HepG2 (cell line): ENCODE results near the gene RMI2. TPM values are rescaled to one million over a fixed set of nuclear protein-coding genes. Genes with fewer than 3 reads are reported as not detected.

Source experiments
- GATAD2A ChIP-seq: IDR thresholded peaks from 2 replicates; pipeline ENCODE4 v1.6.1; 2016
- KLF15 ChIP-seq: sonication (generic); formaldehyde crosslinking; IDR thresholded peaks from 2 replicates; pipeline ENCODE4 v1.8.1; 2023; ENCODE audit warnings: borderline replicate concordance, mild to moderate bottlenecking, inconsistent platforms, missing genetic modification reagents, mixed read lengths
- KMT2B ChIP-seq: IDR thresholded peaks from 2 replicates; pipeline ENCODE4 v1.6.1; 2016; ENCODE audit warnings: missing genetic modification reagents, missing compliant biosample characterization
- MTF1 ChIP-seq: sonication (generic); formaldehyde crosslinking; IDR thresholded peaks from 2 replicates; pipeline ENCODE4 v1.5.0; 2020; ENCODE audit warnings: missing genetic modification reagents
- MZF1 ChIP-seq: sonication (generic); formaldehyde crosslinking; IDR thresholded peaks from 2 replicates; pipeline ENCODE4 v1.8.1; 2023; ENCODE audit warnings: mild to moderate bottlenecking, missing genetic modification reagents, borderline replicate concordance
- NFKB2 ChIP-seq: sonication (generic); formaldehyde crosslinking; IDR thresholded peaks from 2 replicates; pipeline ENCODE4 v1.4.0; 2020; ENCODE audit warnings: missing genetic modification reagents, borderline replicate concordance
- SSRP1 ChIP-seq: IDR thresholded peaks from 2 replicates; pipeline ENCODE4 v1.6.1; 2016; ENCODE audit warnings: control low read depth
- TOE1 ChIP-seq: sonication (generic); formaldehyde crosslinking; IDR thresholded peaks from 2 replicates; pipeline ENCODE4 v1.4.0; 2020; ENCODE audit warnings: mild to moderate bottlenecking, missing genetic modification reagents
- polyA plus RNA-seq, 8 experiments: library from polyadenylated mRNA; depleted of rRNA in 3 of 8; stranded (reverse) in 7 of 8; unstranded in 1 of 8; fragments of >200 nt; fragmentation: Illumina TruSeq in 4 of 8; extraction: Trizol in 4 of 8; gene quantifications; 2 replicates each; pipeline versions ENCODE4 v1.2.1 to v1.2.3, GENCODE V29; 2011 to 2016; ENCODE audit warnings: low read depth in 4 of 8, missing spikeins in 1 of 8, mixed read lengths in 1 of 8; ENCODE audit not compliant: insufficient read depth in 1 of 8
- total RNA-seq, 5 experiments: library from RNA; depleted of rRNA; stranded (reverse); fragments of >200 nt; fragmentation: Illumina TruSeq; extraction: Trizol; gene quantifications; 2 replicates each; pipeline ENCODE4 v1.2.3, GENCODE V29; 2016; ENCODE audit warnings: low read depth in 1 of 5
- TF ChIP-seq, protein P1 (sequence below): sonication (generic); formaldehyde crosslinking; IDR thresholded peaks from 2 replicates; pipeline ENCODE4 v1.4.0; 2020; ENCODE audit warnings: missing genetic modification reagents
- TF ChIP-seq, protein P2 (sequence below): sonication (generic); formaldehyde crosslinking; IDR thresholded peaks from 2 replicates; pipeline ENCODE4 v1.5.1; 2020; ENCODE audit warnings: mild to moderate bottlenecking, missing genetic modification reagents, borderline replicate concordance
- TF ChIP-seq, protein P3 (sequence below): sonication (generic); formaldehyde crosslinking; IDR thresholded peaks from 2 replicates; pipeline ENCODE4 v1.4.0; 2020; ENCODE audit warnings: mild to moderate bottlenecking, missing genetic modification reagents
- TF ChIP-seq, protein P4 (sequence below), 2 experiments: sonication (generic) in 1 of 2; formaldehyde crosslinking in 1 of 2; IDR thresholded peaks; 2 replicates each; pipeline versions ENCODE4 v1.6.1 to v1.9.0; 2014 to 2022; ENCODE audit warnings: antibody characterized with exemption in 1 of 2, borderline replicate concordance in 1 of 2, inconsistent platforms in 1 of 2, low read depth in 1 of 2, missing genetic modification reagents in 1 of 2
- TF ChIP-seq, protein P5 (sequence below): sonication (generic); formaldehyde crosslinking; IDR thresholded peaks from 2 replicates; pipeline ENCODE4 v1.5.1; 2020; ENCODE audit warnings: mild to moderate bottlenecking, missing genetic modification reagents, moderate library complexity

Gene RMI2
- total and polyA plus RNA-seq, 2 of the 13 experiments (the other 11 are each of a cell fraction or from before 2014, with no cell fraction given), result 24.5 to 55.7 TPM

DNA sequence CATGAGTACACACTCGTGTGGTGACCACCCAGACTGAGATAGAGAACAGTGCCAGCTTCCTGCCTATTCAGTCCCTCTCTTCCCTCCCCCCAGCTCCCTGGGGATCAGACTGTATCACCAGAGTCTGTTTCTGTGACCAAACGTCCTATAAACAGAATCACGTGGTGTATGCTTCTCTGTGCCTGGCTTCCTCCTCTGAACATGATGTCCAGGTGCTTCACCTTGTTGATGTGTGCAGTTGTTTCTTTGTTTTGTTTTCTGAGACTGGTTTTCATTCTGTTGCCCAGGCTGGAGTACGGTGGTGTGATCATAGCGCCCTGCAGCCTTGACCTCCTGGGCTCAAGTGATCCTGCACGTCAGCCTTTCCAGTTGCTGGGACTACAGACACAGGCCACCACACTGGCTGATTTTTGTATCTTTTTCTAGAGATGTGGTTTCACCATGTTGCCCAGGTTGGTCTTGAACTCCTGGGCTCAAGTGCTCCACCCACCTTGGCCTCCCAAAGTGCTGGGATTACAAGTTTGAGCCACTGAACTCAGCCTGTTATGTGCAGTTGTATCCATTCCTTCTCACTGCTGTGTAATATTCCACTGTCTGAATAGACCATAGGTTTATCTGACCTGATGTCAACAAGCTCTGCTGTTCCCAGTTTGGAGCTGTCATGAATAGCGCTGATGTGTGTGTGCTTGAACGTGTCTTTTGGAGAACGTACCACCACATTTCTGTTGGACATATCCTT, 35.2 kb upstream of the RMI2 start (continued):
- TF ChIP-seq, protein P1, sequence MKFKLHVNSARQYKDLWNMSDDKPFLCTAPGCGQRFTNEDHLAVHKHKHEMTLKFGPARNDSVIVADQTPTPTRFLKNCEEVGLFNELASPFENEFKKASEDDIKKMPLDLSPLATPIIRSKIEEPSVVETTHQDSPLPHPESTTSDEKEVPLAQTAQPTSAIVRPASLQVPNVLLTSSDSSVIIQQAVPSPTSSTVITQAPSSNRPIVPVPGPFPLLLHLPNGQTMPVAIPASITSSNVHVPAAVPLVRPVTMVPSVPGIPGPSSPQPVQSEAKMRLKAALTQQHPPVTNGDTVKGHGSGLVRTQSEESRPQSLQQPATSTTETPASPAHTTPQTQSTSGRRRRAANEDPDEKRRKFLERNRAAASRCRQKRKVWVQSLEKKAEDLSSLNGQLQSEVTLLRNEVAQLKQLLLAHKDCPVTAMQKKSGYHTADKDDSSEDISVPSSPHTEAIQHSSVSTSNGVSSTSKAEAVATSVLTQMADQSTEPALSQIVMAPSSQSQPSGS (CRISPR knock-in tag), result peak; percentile 76
- TF ChIP-seq, protein P2, sequence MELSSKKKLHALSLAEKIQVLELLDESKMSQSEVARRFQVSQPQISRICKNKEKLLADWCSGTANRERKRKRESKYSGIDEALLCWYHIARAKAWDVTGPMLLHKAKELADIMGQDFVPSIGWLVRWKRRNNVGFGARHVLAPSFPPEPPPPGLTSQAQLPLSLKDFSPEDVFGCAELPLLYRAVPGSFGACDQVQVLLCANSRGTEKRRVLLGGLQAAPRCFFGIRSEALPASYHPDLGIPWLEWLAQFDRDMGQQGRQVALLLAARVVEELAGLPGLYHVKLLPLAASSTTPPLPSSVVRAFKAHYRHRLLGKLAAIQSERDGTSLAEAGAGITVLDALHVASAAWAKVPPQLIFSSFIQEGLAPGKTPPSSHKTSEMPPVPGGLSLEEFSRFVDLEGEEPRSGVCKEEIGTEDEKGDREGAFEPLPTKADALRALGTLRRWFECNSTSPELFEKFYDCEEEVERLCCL, result no peak
- TF ChIP-seq, protein P3, sequence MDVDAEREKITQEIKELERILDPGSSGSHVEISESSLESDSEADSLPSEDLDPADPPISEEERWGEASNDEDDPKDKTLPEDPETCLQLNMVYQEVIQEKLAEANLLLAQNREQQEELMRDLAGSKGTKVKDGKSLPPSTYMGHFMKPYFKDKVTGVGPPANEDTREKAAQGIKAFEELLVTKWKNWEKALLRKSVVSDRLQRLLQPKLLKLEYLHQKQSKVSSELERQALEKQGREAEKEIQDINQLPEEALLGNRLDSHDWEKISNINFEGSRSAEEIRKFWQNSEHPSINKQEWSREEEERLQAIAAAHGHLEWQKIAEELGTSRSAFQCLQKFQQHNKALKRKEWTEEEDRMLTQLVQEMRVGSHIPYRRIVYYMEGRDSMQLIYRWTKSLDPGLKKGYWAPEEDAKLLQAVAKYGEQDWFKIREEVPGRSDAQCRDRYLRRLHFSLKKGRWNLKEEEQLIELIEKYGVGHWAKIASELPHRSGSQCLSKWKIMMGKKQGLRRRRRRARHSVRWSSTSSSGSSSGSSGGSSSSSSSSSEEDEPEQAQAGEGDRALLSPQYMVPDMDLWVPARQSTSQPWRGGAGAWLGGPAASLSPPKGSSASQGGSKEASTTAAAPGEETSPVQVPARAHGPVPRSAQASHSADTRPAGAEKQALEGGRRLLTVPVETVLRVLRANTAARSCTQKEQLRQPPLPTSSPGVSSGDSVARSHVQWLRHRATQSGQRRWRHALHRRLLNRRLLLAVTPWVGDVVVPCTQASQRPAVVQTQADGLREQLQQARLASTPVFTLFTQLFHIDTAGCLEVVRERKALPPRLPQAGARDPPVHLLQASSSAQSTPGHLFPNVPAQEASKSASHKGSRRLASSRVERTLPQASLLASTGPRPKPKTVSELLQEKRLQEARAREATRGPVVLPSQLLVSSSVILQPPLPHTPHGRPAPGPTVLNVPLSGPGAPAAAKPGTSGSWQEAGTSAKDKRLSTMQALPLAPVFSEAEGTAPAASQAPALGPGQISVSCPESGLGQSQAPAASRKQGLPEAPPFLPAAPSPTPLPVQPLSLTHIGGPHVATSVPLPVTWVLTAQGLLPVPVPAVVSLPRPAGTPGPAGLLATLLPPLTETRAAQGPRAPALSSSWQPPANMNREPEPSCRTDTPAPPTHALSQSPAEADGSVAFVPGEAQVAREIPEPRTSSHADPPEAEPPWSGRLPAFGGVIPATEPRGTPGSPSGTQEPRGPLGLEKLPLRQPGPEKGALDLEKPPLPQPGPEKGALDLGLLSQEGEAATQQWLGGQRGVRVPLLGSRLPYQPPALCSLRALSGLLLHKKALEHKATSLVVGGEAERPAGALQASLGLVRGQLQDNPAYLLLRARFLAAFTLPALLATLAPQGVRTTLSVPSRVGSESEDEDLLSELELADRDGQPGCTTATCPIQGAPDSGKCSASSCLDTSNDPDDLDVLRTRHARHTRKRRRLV (CRISPR knock-in tag), result no peak
- TF ChIP-seq KLF15 (CRISPR knock-in tag), result no peak
- no peak for TF ChIP-seq TOE1 (CRISPR knock-in tag)
- TF ChIP-seq MTF1 (CRISPR knock-in tag), result no peak
- TF ChIP-seq, protein P4, sequence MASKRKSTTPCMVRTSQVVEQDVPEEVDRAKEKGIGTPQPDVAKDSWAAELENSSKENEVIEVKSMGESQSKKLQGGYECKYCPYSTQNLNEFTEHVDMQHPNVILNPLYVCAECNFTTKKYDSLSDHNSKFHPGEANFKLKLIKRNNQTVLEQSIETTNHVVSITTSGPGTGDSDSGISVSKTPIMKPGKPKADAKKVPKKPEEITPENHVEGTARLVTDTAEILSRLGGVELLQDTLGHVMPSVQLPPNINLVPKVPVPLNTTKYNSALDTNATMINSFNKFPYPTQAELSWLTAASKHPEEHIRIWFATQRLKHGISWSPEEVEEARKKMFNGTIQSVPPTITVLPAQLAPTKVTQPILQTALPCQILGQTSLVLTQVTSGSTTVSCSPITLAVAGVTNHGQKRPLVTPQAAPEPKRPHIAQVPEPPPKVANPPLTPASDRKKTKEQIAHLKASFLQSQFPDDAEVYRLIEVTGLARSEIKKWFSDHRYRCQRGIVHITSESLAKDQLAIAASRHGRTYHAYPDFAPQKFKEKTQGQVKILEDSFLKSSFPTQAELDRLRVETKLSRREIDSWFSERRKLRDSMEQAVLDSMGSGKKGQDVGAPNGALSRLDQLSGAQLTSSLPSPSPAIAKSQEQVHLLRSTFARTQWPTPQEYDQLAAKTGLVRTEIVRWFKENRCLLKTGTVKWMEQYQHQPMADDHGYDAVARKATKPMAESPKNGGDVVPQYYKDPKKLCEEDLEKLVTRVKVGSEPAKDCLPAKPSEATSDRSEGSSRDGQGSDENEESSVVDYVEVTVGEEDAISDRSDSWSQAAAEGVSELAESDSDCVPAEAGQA (IDR thresholded peaks at IDR 0.05; ENCODE audit: low read depth), result 0 out of 2 replicates have a peak, but pooled peaks have one; percentile 15
- TF ChIP-seq, protein P4 (CRISPR knock-in tag; IDR thresholded peaks at IDR 0.05; ENCODE audit: borderline replicate concordance), result no peak
- TF ChIP-seq, protein P5, sequence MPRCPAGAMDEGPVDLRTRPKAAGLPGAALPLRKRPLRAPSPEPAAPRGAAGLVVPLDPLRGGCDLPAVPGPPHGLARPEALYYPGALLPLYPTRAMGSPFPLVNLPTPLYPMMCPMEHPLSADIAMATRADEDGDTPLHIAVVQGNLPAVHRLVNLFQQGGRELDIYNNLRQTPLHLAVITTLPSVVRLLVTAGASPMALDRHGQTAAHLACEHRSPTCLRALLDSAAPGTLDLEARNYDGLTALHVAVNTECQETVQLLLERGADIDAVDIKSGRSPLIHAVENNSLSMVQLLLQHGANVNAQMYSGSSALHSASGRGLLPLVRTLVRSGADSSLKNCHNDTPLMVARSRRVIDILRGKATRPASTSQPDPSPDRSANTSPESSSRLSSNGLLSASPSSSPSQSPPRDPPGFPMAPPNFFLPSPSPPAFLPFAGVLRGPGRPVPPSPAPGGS (CRISPR knock-in tag), result peak; percentile 96
- TF ChIP-seq SSRP1 (CRISPR knock-in tag), result no peak
- TF ChIP-seq NFKB2 (CRISPR knock-in tag), result no peak; the same call in 1 of the 2 replicates
- peak; percentile 89 for TF ChIP-seq GATAD2A (CRISPR knock-in tag)
- TF ChIP-seq MZF1 (CRISPR knock-in tag), result no peak
- TF ChIP-seq KMT2B (CRISPR knock-in tag), result peak; percentile 66; the same call in 1 of the 2 replicates
